ENCODE measurements around the gene SPN.
"Not testable (repeated sequence)": the region's sequence is repeated elsewhere in the genome, so short reads cannot be mapped to it uniquely, and the experiment has no call there.

DNA sequence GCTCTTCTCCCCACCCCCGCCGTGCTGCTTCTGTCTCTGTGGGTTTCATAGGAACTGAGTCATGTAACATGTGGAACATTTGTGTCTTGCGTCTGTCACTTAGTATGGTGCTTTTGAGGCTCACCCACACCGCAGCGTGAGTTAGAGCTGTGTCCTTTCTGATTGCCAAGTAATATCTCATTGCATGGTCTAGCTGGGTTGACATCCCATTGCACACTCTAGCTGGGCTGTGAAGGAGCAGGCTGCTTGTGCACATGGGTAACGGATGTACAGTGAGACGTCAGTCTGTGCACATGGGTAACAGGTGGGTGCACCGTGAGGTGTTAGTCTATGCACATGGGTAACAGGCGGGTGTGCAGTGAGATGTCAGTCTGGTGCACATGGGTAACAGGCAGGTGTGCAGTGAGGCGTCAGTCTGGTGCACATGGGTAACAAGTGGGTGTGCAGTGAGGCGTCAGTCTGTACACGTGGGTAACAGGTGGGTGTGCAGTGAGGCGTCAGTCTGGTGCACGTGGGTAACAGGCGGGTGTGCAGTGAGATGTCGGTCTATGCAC lies 36.2 kb upstream of the SPN start:
- TF ChIP-seq, protein P1, sequence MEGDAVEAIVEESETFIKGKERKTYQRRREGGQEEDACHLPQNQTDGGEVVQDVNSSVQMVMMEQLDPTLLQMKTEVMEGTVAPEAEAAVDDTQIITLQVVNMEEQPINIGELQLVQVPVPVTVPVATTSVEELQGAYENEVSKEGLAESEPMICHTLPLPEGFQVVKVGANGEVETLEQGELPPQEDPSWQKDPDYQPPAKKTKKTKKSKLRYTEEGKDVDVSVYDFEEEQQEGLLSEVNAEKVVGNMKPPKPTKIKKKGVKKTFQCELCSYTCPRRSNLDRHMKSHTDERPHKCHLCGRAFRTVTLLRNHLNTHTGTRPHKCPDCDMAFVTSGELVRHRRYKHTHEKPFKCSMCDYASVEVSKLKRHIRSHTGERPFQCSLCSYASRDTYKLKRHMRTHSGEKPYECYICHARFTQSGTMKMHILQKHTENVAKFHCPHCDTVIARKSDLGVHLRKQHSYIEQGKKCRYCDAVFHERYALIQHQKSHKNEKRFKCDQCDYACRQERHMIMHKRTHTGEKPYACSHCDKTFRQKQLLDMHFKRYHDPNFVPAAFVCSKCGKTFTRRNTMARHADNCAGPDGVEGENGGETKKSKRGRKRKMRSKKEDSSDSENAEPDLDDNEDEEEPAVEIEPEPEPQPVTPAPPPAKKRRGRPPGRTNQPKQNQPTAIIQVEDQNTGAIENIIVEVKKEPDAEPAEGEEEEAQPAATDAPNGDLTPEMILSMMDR (conservative IDR thresholded peaks at IDR 0.05; ENCODE audit: low read depth, low read length): not testable (repeated sequence)
- TF ChIP-seq EZH2 (IDR thresholded peaks at IDR 0.05; ENCODE audit: borderline replicate concordance, low read depth, low read length, poor library complexity, severe bottlenecking): not testable (repeated sequence)

Measured in A673 (cell line).